ENCODE measurements around the gene MYBPC3.

GRCh38 chr11:47299078-47299477 lies 53.4 kb downstream of the MYBPC3 start:
- TF ChIP-seq CTCF (IDR thresholded peaks at IDR 0.05; ENCODE audit: extremely low read depth in 1 of 2, insufficient read depth in 1 of 2, low read depth in 1 of 2, low read length in 2 of 2) (no peak), POLR2AphosphoS5 (IDR thresholded peaks at IDR 0.05; ENCODE audit: insufficient read depth, low read depth, low read length) (no peak), POLR2A (IDR thresholded peaks at IDR 0.05; ENCODE audit: low read depth, low read length) (no peak), MAX (IDR thresholded peaks at IDR 0.05; ENCODE audit: insufficient read depth, insufficient read length) (no peak), EZH2 (IDR thresholded peaks at IDR 0.05; ENCODE audit: borderline replicate concordance, low read depth, low read length, severe bottlenecking) (no peak), FOS (IDR thresholded peaks at IDR 0.05; ENCODE audit: borderline replicate concordance, insufficient read depth, low read length) (no peak)

Measured in endothelial cell of umbilical vein (primary cell).